ENCODE results near the gene DBNDD2.

DBNDD2 gene

DNA sequence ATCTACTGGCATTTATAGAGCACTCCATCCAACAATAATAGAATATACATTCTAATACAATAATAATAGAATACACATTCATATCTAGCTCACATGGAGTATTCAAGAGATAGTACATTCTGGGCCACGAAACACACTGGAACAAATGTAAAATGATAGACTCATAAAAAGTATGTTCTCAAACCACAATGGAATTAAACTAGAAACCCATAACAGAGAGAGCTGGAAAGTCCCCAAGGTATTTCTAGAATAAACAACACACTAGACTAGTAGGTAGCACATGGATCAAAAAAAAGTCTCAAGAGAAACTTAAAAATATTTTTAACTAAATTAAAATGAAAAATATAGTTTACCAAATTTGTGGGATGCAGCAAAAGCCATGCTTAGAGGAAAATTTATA is 20.8 kb upstream of the DBNDD2 start:
- no peak for DNase-seq (ENCODE audit: low read depth)
- TF ChIP-seq, protein P1, sequence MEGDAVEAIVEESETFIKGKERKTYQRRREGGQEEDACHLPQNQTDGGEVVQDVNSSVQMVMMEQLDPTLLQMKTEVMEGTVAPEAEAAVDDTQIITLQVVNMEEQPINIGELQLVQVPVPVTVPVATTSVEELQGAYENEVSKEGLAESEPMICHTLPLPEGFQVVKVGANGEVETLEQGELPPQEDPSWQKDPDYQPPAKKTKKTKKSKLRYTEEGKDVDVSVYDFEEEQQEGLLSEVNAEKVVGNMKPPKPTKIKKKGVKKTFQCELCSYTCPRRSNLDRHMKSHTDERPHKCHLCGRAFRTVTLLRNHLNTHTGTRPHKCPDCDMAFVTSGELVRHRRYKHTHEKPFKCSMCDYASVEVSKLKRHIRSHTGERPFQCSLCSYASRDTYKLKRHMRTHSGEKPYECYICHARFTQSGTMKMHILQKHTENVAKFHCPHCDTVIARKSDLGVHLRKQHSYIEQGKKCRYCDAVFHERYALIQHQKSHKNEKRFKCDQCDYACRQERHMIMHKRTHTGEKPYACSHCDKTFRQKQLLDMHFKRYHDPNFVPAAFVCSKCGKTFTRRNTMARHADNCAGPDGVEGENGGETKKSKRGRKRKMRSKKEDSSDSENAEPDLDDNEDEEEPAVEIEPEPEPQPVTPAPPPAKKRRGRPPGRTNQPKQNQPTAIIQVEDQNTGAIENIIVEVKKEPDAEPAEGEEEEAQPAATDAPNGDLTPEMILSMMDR (conservative IDR thresholded peaks at IDR 0.05; ENCODE audit: low read depth, low read length) = no peak
- no peak overlapping the region for H3K4me3 ChIP-seq (ENCODE audit: low read depth, low read length)

- no peak overlapping the region for H3K4me3 ChIP-seq (ENCODE audit: low read depth, low read length)
- TF ChIP-seq, protein P1 (conservative IDR thresholded peaks at IDR 0.05; ENCODE audit: low read depth, low read length) = no peak
- DNase-seq (ENCODE audit: low read depth) = no peak
Measured at GRCh38 chr20:45390931-45391330, 17.2 kb upstream of the DBNDD2 start.

GRCh38 chr20:45391559-45391958 is 16.5 kb upstream of the DBNDD2 start:
- DNase-seq (ENCODE audit: low read depth) = no peak
- H3K4me3 ChIP-seq (ENCODE audit: low read depth, low read length) = no peak overlapping the region
- TF ChIP-seq, protein P1 (conservative IDR thresholded peaks at IDR 0.05; ENCODE audit: low read depth, low read length) = no peak

- DNase-seq (ENCODE audit: low read depth) = no peak
- no peak overlapping the region for H3K4me3 ChIP-seq (ENCODE audit: low read depth, low read length)
- TF ChIP-seq, protein P1 (conservative IDR thresholded peaks at IDR 0.05; ENCODE audit: low read depth, low read length) = peak; percentile 3
Measured at GRCh38 chr20:45392733-45393132, 15.4 kb upstream of the DBNDD2 start.

- H3K4me3 ChIP-seq (ENCODE audit: low read depth, low read length) = no peak overlapping the region
- TF ChIP-seq, protein P1 (conservative IDR thresholded peaks at IDR 0.05; ENCODE audit: low read depth, low read length) = no peak
- DNase-seq (ENCODE audit: low read depth) = no peak
Measured at GRCh38 chr20:45394221-45395113, 13.6 kb upstream of the DBNDD2 start.

DNA sequence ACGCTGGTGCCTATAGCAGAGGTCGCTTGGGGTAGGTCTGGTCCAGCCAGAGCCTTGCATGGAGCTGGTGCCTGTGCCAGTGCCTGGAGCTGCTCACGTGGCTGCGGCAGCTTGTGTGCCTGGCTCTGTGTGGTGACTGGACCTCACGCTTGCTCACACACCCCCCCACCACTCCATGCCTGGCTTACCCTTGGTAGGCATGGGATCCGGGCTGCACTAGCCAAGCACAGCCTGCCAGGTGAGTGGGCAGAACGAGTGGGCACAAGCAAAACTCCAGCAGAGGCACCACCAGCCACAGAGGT is 13.0 kb upstream of the DBNDD2 start:
- no peak overlapping the region for H3K4me3 ChIP-seq (ENCODE audit: low read depth, low read length)
- DNase-seq (ENCODE audit: low read depth) = no peak
- TF ChIP-seq, protein P1 (conservative IDR thresholded peaks at IDR 0.05; ENCODE audit: low read depth, low read length) = no peak

- no peak for DNase-seq (ENCODE audit: low read depth)
- no peak overlapping the region for H3K4me3 ChIP-seq (ENCODE audit: low read depth, low read length)
- TF ChIP-seq, protein P1 (conservative IDR thresholded peaks at IDR 0.05; ENCODE audit: low read depth, low read length) = no peak
Measured at GRCh38 chr20:45399018-45399417, 9.1 kb upstream of the DBNDD2 start.
